Liver (tissue), 9 donors: ENCODE measurements around the gene SLC26A11. TPM values are rescaled to one million over a fixed set of nuclear protein-coding genes. Genes with fewer than 3 reads are reported as not detected.

Experiments
- DNase-seq: peaks from one replicate; pipeline ENCODE4 v3.0.0-alpha.2; 2017; ENCODE audit warnings: low spot score
- H3K27ac ChIP-seq, 2 donors: one replicate each; pipeline ENCODE4 v1.7.0; 2013; ENCODE audit warnings: inconsistent platforms in 2 of 2, low read length in 2 of 2, control low read depth in 1 of 2, low read depth in 1 of 2, mild to moderate bottlenecking in 1 of 2
- H3K27me3 ChIP-seq, 4 donors: one replicate each; pipeline versions ENCODE4 v1.6.1 to v1.7.0; 2013; ENCODE audit warnings: low read length in 3 of 4, inconsistent platforms in 1 of 4, mild to moderate bottlenecking in 1 of 4, moderate library complexity in 1 of 4; ENCODE audit not compliant: control insufficient read depth in 4 of 4, insufficient read depth in 4 of 4
- H3K36me3 ChIP-seq, 4 donors: one replicate each; pipeline versions ENCODE4 v1.6.1 to v1.7.0; 2013; ENCODE audit warnings: low read length in 3 of 4, mild to moderate bottlenecking in 3 of 4, low read depth in 1 of 4, moderate library complexity in 1 of 4; ENCODE audit not compliant: control insufficient read depth in 4 of 4, insufficient read depth in 3 of 4
- H3K4me1 ChIP-seq, 4 donors: one replicate each; pipeline versions ENCODE4 v1.6.1 to v1.7.0; 2013; ENCODE audit warnings: low read length in 3 of 4, mild to moderate bottlenecking in 3 of 4, moderate library complexity in 1 of 4; ENCODE audit not compliant: control insufficient read depth in 4 of 4, insufficient read depth in 4 of 4
- H3K4me3 ChIP-seq, 3 donors: one replicate each; pipeline versions ENCODE4 v1.6.1 to v1.7.0; 2013; ENCODE audit warnings: low read length in 3 of 3, control low read depth in 1 of 3, low read depth in 1 of 3, mild to moderate bottlenecking in 1 of 3
- H3K9ac ChIP-seq, 2 donors: one replicate each; pipeline ENCODE4 v1.7.0; 2013; ENCODE audit warnings: low read length in 2 of 2, mild to moderate bottlenecking in 2 of 2, moderate library complexity in 2 of 2, control low read depth in 1 of 2, low read depth in 1 of 2
- H3K9me3 ChIP-seq, 4 donors: one replicate each; pipeline versions ENCODE4 v1.6.1 to v1.7.0; 2013; ENCODE audit warnings: low read length in 3 of 4; ENCODE audit not compliant: control insufficient read depth in 4 of 4
- ATF3 ChIP-seq: IDR thresholded peaks from 2 replicates; pipeline ENCODE4 v1.6.1; 2016; ENCODE audit warnings: antibody characterized with exemption
- CTCF ChIP-seq: fragments of 150-350 bp; IDR thresholded peaks from 2 replicates; pipeline ENCODE4 v1.5.1; 2017; ENCODE audit warnings: improper control_type of control experiment, low read depth, low read length; ENCODE audit not compliant: missing input control
- EGR1 ChIP-seq, 2 donors: IDR thresholded peaks; 2 replicates each; pipeline ENCODE4 v1.6.1; 2016 to 2018; ENCODE audit warnings: antibody characterized with exemption in 2 of 2, low read depth in 2 of 2
- FOXA1 ChIP-seq: IDR thresholded peaks from 2 replicates; pipeline ENCODE4 v1.6.1; 2016; ENCODE audit warnings: antibody characterized with exemption
- FOXA2 ChIP-seq: IDR thresholded peaks from 2 replicates; pipeline ENCODE4 v1.6.1; 2016; ENCODE audit warnings: antibody characterized with exemption
- GABPA ChIP-seq, 2 donors: IDR thresholded peaks in 1 of 2; conservative IDR thresholded peaks in 1 of 2; 2 replicates each; pipeline ENCODE4 v1.6.1; 2016; ENCODE audit warnings: antibody characterized with exemption in 2 of 2, mild to moderate bottlenecking in 1 of 2, moderate library complexity in 1 of 2
- HNF4A ChIP-seq, 2 donors: conservative IDR thresholded peaks; 2 replicates each; pipeline ENCODE4 v1.6.1; 2016; ENCODE audit warnings: antibody characterized with exemption in 2 of 2, mild to moderate bottlenecking in 2 of 2
- HNF4G ChIP-seq: IDR thresholded peaks from 2 replicates; pipeline ENCODE4 v1.6.1; 2016; ENCODE audit warnings: antibody characterized with exemption
- MAX ChIP-seq: IDR thresholded peaks from 2 replicates; pipeline ENCODE4 v1.6.1; 2016; ENCODE audit warnings: antibody characterized with exemption
- NR2F2 ChIP-seq: IDR thresholded peaks from 2 replicates; pipeline ENCODE4 v1.6.1; 2016; ENCODE audit warnings: antibody characterized with exemption
- RAD21 ChIP-seq, 2 donors: IDR thresholded peaks; 2 replicates each; pipeline ENCODE4 v1.6.1; 2016; ENCODE audit warnings: antibody characterized with exemption in 2 of 2, mild to moderate bottlenecking in 2 of 2
- REST ChIP-seq: IDR thresholded peaks from 2 replicates; pipeline ENCODE4 v1.6.1; 2016; ENCODE audit warnings: antibody characterized with exemption, mild to moderate bottlenecking
- RXRA ChIP-seq, 2 donors: IDR thresholded peaks; 2 replicates each; pipeline ENCODE4 v1.6.1; 2017 to 2018; ENCODE audit warnings: antibody characterized with exemption in 2 of 2, mild to moderate bottlenecking in 1 of 2
- SP1 ChIP-seq: IDR thresholded peaks from 2 replicates; pipeline ENCODE4 v1.6.1; 2018; ENCODE audit warnings: antibody characterized with exemption, mild to moderate bottlenecking
- TAF1 ChIP-seq: conservative IDR thresholded peaks from 2 replicates; pipeline ENCODE4 v1.6.1; 2016; ENCODE audit warnings: antibody characterized with exemption, mild to moderate bottlenecking
- YY1 ChIP-seq: IDR thresholded peaks from 2 replicates; pipeline ENCODE4 v1.6.1; 2016; ENCODE audit warnings: antibody characterized with exemption, mild to moderate bottlenecking
- WGBS: extraction: QIAGEN DNeasy Blood & Tissue Kit; methylation state at CpG from one replicate; pipeline ENCODE4 v1.1.7; 2013; 5-methylcytosine and 5-hydroxymethylcytosine counted together
- polyA plus RNA-seq, 2 donors: library from polyadenylated mRNA; stranded (reverse) in 1 of 2; unstranded in 1 of 2; fragments of 200-250 nt in 1 of 2; fragments of >200 nt in 1 of 2; fragmentation: Nextera tagmentation in 1 of 2; extraction: Ambion mirVana in 1 of 2; gene quantifications; one replicate each; pipeline versions ENCODE4 v1.2.1 to v1.2.3, GENCODE V29; 2013 to 2015
- total RNA-seq, 2 donors: library from RNA; depleted of rRNA; stranded (reverse); fragments of >200 nt; gene quantifications; one replicate each; pipeline ENCODE4 v1.2.3, GENCODE V29; 2014
- donor health status: healthy.
- donor health status: healthy.
- donor health status: healthy.
- donor health status: healthy.
- donor health status: healthy.

Gene SLC26A11
- total and polyA plus RNA-seq, 4 donors: 3.3 to 8.2 (median 5.6) TPM

GRCh38 chr17:80181431-80181830 lies 38.8 kb upstream of the SLC26A11 start:
- no peaks in the 10 kb centered on the region for H3K9me3 ChIP-seq
- no peak for DNase-seq
- no peak overlapping the region for H3K27ac ChIP-seq
- H3K4me1 ChIP-seq: no peaks in the 10 kb centered on the region
- H3K27me3 ChIP-seq: no peaks in the 10 kb centered on the region
- H3K9ac ChIP-seq: no peak overlapping the region
- H3K4me3 ChIP-seq: no peak overlapping the region
- WGBS: 91% methylated on average over 17 of the region's 17 CpGs
- H3K36me3 ChIP-seq: no peaks in the 10 kb centered on the region
- no peak for TF ChIP-seq ATF3
- no peak for TF ChIP-seq FOXA2

GRCh38 chr17:80182118-80182844 lies 37.9 kb upstream of the SLC26A11 start:
- Histone ChIP-seq H3K9me3 (no peaks in the 10 kb centered on the region), H3K27me3 (no peaks in the 10 kb centered on the region), H3K4me1 (no peaks in the 10 kb centered on the region), H3K27ac (no peak overlapping the region), H3K9ac (no peak overlapping the region), H3K4me3 (no peak overlapping the region), H3K36me3 (no peaks in the 10 kb centered on the region)
- 92% methylated on average over 30 of the region's 30 CpGs for WGBS
- TF ChIP-seq YY1 (no peak), FOXA1 (no peak), GABPA (IDR thresholded peaks at IDR 0.05 in 1 of 2, conservative IDR thresholded peaks at IDR 0.05 in 1 of 2) (no peak), HNF4A (conservative IDR thresholded peaks at IDR 0.05) (no peak), HNF4G (no peak), RAD21 (IDR thresholded peaks at IDR 0.05) (no peak), CTCF (no peak), EGR1 (IDR thresholded peaks at IDR 0.05; ENCODE audit: low read depth in 2 of 2) (no peak)
- no peak for DNase-seq

GRCh38 chr17:80182845-80183223 lies 37.4 kb upstream of the SLC26A11 start:
- no peak overlapping the region for H3K27ac ChIP-seq
- H3K9ac ChIP-seq: no peak overlapping the region
- H3K36me3 ChIP-seq: no peaks in the 10 kb centered on the region
- WGBS: 93% methylated on average over 12 of the region's 12 CpGs
- H3K9me3 ChIP-seq: no peaks in the 10 kb centered on the region
- no peak for DNase-seq
- no peaks in the 10 kb centered on the region for H3K4me1 ChIP-seq
- no peak overlapping the region for H3K4me3 ChIP-seq
- H3K27me3 ChIP-seq: no peaks in the 10 kb centered on the region
- TF ChIP-seq NR2F2 (no peak), HNF4A (conservative IDR thresholded peaks at IDR 0.05) (no peak), EGR1 (IDR thresholded peaks at IDR 0.05; ENCODE audit: low read depth in 2 of 2) (no peak), MAX (no peak), RAD21 (IDR thresholded peaks at IDR 0.05) (no peak), GABPA (IDR thresholded peaks at IDR 0.05 in 1 of 2, conservative IDR thresholded peaks at IDR 0.05 in 1 of 2) (no peak), FOXA2 (no peak), YY1 (no peak), ATF3 (no peak), FOXA1 (no peak), RXRA (IDR thresholded peaks at IDR 0.05) (no peak), CTCF (no peak), SP1 (no peak), TAF1 (no peak), REST (no peak), HNF4G (no peak)
